Natural killer cell treated with Interleukin-12 subunit alpha and Interleukin-12 subunit beta and Interleukin-15 and Interleukin-18, amount 100 ng/mL, for 72 hours (primary cell): ENCODE measurements around the gene TYRP1. TPM values are rescaled to one million over a fixed set of nuclear protein-coding genes. Genes with fewer than 3 reads are reported as not detected.
"Not testable (repeated sequence)": the region's sequence is repeated elsewhere in the genome, so short reads cannot be mapped to it uniquely, and the experiment has no call there.

Experiments
- ATAC-seq, 2 donors: fragments of 150-1000 bp; cut with Tn5 transposase in 1 of 2; sonication (Bioruptor Pico), chemical (Tn5 transposase) in 1 of 2; 2 replicates each; pipeline ENCODE4 v1.10.0; 2021
- DNase-seq: peaks from one replicate; pipeline ENCODE4 v3.0.0; 2022; ENCODE audit warnings: low spot score
- H3K27ac Mint-ChIP-seq, 2 donors: 1 replicate in 1 of 2; 2 replicates in 1 of 2; pipeline ENCODE4 v1.8.0; 2022; ENCODE audit warnings: mixed read lengths in 2 of 2, mild to moderate bottlenecking in 1 of 2, moderate library complexity in 1 of 2
- H3K27me3 Mint-ChIP-seq, 2 donors: 1 replicate in 1 of 2; 2 replicates in 1 of 2; pipeline ENCODE4 v1.8.0; 2022; ENCODE audit warnings: mixed read lengths in 2 of 2
- H3K36me3 Mint-ChIP-seq: one replicate; pipeline ENCODE4 v1.8.0; 2022; ENCODE audit warnings: mixed read lengths
- H3K4me1 Mint-ChIP-seq, 2 donors: 1 replicate in 1 of 2; 2 replicates in 1 of 2; pipeline ENCODE4 v1.8.0; 2022; ENCODE audit warnings: low read depth in 2 of 2, mixed read lengths in 2 of 2, mild to moderate bottlenecking in 1 of 2
- H3K4me3 Mint-ChIP-seq: one replicate; pipeline ENCODE4 v1.8.0; 2022; ENCODE audit warnings: mixed read lengths
- H3K9me3 Mint-ChIP-seq: 2 replicates; pipeline ENCODE4 v1.8.0; 2022; ENCODE audit warnings: mixed read lengths
- total RNA-seq, 2 donors: library from RNA; stranded (reverse); gene quantifications; one replicate each; pipeline ENCODE4 v1.2.3, GENCODE V29; 2022

The TYRP1 gene
- total RNA-seq, 2 donors from 2014 or later: not detected

DNA sequence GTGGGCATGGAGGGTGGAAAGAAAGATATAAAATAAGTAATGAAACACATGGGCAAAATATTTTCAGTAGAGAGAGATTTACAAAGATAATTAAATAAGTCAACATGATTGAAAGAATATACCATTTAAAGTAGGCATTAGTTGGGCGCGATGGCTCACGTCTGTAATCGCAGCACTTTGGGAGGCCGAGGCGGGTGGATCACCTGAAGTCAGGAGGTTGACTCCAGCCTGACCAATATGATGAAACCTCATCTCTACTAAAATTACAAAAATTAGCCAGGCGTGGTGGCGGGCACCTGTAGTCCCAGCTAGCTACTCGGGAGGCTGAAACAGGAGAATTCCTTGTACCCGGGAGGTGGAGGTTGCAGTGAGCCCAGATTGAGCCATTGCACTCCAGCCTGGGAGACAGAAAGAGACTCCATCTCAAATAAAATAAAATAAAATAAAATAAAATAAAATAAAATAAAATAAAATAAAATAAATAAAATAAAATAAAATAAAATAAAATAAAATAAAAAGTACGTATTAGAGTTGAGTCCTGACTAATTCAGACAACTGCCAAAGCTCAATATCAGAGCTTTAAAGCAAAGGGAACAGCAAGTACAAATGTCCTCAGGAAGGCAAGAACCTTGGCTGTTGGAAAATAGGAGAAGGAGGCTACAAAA, 15.6 kb upstream of the TYRP1 start:
- ATAC-seq, H3K4me1 Mint-ChIP-seq, DNase-seq, H3K4me3 Mint-ChIP-seq, H3K27ac Mint-ChIP-seq, H3K9me3 Mint-ChIP-seq, H3K27me3 Mint-ChIP-seq, H3K36me3 Mint-ChIP-seq: not testable (repeated sequence)

DNA sequence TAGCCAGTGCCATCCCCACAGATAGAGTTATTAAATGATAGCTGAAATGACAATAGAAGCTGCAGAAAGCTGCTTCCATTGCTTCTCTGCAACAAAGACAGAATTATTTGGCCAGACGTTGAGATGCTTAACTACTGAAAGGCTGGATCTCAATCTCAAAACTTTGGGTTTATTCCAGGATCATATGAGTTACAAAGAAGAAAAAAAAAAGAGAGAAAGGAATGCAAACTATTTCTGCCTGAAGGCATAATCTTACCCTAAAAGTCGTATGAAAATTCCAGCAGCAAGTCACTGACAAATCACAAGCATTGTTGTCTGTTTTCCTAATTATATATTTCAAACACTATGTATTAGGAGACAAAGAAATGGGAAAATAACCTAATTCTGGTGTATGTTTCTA, 12.8 kb upstream of the TYRP1 start:
- Mint-ChIP-seq H3K27ac (no peak overlapping the region), H3K4me1 (no peaks in the 10 kb centered on the region), H3K27me3 (no peaks in the 10 kb centered on the region), H3K36me3 (no peaks in the 10 kb centered on the region), H3K9me3 (peaks cover 10% of the 10 kb centered on the region), H3K4me3 (no peak overlapping the region)
- no peak for DNase-seq
- no peak for ATAC-seq

- Mint-ChIP-seq H3K27me3 (no peaks in the 10 kb centered on the region), H3K27ac (no peak overlapping the region), H3K9me3 (peaks cover 10% of the 10 kb centered on the region), H3K36me3 (no peaks in the 10 kb centered on the region), H3K4me3 (no peak overlapping the region), H3K4me1 (no peaks in the 10 kb centered on the region)
- no peak for DNase-seq
- ATAC-seq: no peak
Observed at GRCh38 chr9:12680757-12681156, 12.4 kb upstream of the TYRP1 start.

DNA sequence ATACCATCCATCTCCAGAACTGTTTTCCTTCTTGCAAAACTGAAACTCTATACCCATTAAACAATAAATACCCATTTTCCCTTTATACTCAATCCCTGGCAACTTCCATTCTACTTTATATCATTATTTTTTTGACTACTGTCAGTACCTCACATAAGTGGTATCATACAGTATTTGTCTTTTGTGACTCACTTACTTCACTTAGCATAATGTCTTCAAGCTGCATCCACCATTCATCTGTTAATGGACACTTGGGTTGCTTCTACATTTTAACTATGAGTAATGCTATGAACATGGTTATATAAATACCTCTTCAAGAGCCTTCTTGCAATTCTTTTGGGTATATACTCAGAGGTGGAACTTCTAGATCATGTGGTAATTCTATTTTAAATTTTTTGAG, 11.6 kb upstream of the TYRP1 start:
- H3K4me1 Mint-ChIP-seq: no peaks in the 10 kb centered on the region
- ATAC-seq (no peak), DNase-seq (no peak)
- H3K9me3 Mint-ChIP-seq: peaks cover 10% of the 10 kb centered on the region
- no peak overlapping the region for H3K27ac Mint-ChIP-seq
- H3K36me3 Mint-ChIP-seq: no peaks in the 10 kb centered on the region
- H3K4me3 Mint-ChIP-seq: no peak overlapping the region
- no peaks in the 10 kb centered on the region for H3K27me3 Mint-ChIP-seq

- Mint-ChIP-seq H3K4me1 (no peaks in the 10 kb centered on the region), H3K27ac (no peak overlapping the region), H3K4me3 (no peak overlapping the region), H3K9me3 (peaks cover 13% of the 10 kb centered on the region), H3K27me3 (no peaks in the 10 kb centered on the region), H3K36me3 (no peaks in the 10 kb centered on the region)
- DNase-seq (no peak), ATAC-seq (no peak)
Observed at GRCh38 chr9:12684974-12685373, 8.2 kb upstream of the TYRP1 start.

GRCh38 chr9:12689233-12689632, 4.0 kb upstream of the TYRP1 start:
- H3K27me3 Mint-ChIP-seq: no peaks in the 10 kb centered on the region
- no peak for ATAC-seq

GRCh38 chr9:12694013-12694412, 828 bp downstream of the TYRP1 start:
- DNase-seq (no peak), ATAC-seq (no peak)
- H3K27ac Mint-ChIP-seq: no peak overlapping the region
- H3K27me3 Mint-ChIP-seq: no peaks in the 10 kb centered on the region
- H3K4me1 Mint-ChIP-seq: no peaks in the 10 kb centered on the region
- H3K4me3 Mint-ChIP-seq: no peak overlapping the region
- no peaks in the 10 kb centered on the region for H3K36me3 Mint-ChIP-seq
- H3K9me3 Mint-ChIP-seq: peaks cover 3% of the 10 kb centered on the region

More at GRCh38 chr9:12689233-12689632, 4.0 kb upstream of the TYRP1 start:
- peaks cover 9% of the 10 kb centered on the region for H3K9me3 Mint-ChIP-seq
- H3K4me3 Mint-ChIP-seq: no peak overlapping the region
- no peaks in the 10 kb centered on the region for H3K4me1 Mint-ChIP-seq
- no peaks in the 10 kb centered on the region for H3K36me3 Mint-ChIP-seq
- no peak for DNase-seq
- no peak overlapping the region for H3K27ac Mint-ChIP-seq

GRCh38 chr9:12695474-12695873, 2.3 kb downstream of the TYRP1 start:
- Mint-ChIP-seq H3K27ac (no peak overlapping the region), H3K27me3 (no peaks in the 10 kb centered on the region), H3K4me1 (no peaks in the 10 kb centered on the region), H3K36me3 (no peaks in the 10 kb centered on the region), H3K9me3 (peaks cover 6% of the 10 kb centered on the region), H3K4me3 (no peak overlapping the region)
- ATAC-seq (no peak), DNase-seq (no peak)

DNA sequence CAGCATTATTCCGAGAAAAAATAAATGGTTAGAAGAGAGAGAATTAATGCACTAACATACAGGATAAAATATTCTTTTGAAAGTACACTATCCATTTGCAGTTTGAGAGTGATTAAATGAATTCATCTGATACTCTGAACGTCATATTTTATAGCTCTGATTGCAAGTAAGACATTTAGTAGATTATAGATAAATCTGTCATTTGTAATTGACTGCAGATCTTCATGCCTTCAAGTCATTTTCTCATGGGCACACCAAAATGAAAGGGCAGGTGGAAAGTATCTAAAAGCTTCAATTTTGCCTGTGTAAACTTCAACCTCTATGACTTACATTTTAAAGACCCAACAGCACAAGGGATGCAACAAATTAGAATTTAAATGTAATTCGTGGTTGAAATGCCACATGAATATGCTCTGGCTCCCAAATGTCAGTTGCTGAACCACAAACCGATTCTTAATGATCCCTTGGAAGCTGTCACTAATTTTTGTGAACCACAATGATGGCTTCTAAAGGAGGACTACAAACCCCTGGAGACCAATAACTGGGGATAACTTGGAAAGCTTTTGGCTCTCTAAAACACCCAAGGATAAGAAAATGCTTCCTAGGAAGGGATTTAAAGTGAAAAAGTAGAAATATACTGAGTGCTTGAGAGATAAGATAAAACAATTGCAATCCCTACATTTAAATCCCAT, 3.9 kb downstream of the TYRP1 start:
- H3K4me1 Mint-ChIP-seq: no peaks in the 10 kb centered on the region
- H3K9me3 Mint-ChIP-seq: peaks cover 6% of the 10 kb centered on the region
- DNase-seq (no peak), ATAC-seq (no peak)
- H3K27me3 Mint-ChIP-seq: no peaks in the 10 kb centered on the region
- peaks cover 6% of the 10 kb centered on the region for H3K36me3 Mint-ChIP-seq
- no peak overlapping the region for H3K27ac Mint-ChIP-seq
- H3K4me3 Mint-ChIP-seq: no peak overlapping the region

DNA sequence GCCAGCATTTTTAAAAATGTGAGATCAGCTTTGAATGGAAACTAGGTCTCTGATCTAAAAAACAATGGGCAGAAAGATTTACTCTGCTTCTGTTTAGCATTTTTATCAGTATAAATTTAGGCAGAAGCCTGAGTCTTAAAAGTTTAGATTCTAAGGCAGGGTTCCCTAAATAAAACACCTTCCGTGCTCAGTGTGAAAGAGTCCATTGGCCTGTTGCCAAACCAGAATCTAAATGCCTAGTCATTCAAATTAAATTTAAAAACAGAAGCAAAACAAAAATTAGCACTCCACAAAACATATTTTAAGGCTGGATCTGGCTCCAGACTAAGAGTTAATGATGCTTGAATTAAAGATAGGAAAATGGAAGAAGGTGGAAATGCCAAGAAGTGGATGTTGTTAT, 4.5 kb downstream of the TYRP1 start:
- Mint-ChIP-seq H3K27me3 (no peaks in the 10 kb centered on the region), H3K4me3 (no peak overlapping the region), H3K27ac (no peak overlapping the region), H3K9me3 (peaks cover 6% of the 10 kb centered on the region), H3K4me1 (no peaks in the 10 kb centered on the region), H3K36me3 (peaks cover 6% of the 10 kb centered on the region)
- ATAC-seq: no peak
- no peak for DNase-seq

DNA sequence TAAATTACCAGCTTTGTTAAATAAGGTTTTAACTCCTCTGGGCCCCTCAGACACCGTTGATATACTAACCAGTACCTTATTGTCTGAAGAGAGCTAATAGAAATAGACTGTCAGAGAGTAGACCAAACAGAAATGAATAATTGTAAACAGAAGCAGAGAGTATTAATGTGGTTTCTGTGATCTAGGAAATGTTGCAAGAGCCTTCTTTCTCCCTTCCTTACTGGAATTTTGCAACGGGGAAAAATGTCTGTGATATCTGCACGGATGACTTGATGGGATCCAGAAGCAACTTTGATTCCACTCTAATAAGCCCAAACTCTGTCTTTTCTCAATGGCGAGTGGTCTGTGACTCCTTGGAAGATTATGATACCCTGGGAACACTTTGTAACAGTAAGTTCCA, 5.1 kb downstream of the TYRP1 start:
- H3K36me3 Mint-ChIP-seq: peaks cover 6% of the 10 kb centered on the region
- peaks cover 6% of the 10 kb centered on the region for H3K9me3 Mint-ChIP-seq
- no peak for DNase-seq
- H3K4me3 Mint-ChIP-seq: no peak overlapping the region
- no peaks in the 10 kb centered on the region for H3K4me1 Mint-ChIP-seq
- H3K27ac Mint-ChIP-seq: no peak overlapping the region
- ATAC-seq: no peak
- no peaks in the 10 kb centered on the region for H3K27me3 Mint-ChIP-seq

GRCh38 chr9:12698986-12699385, 5.8 kb downstream of the TYRP1 start:
- no peak for ATAC-seq
- Mint-ChIP-seq H3K4me3 (no peak overlapping the region), H3K4me1 (no peaks in the 10 kb centered on the region), H3K27me3 (no peaks in the 10 kb centered on the region), H3K9me3 (peaks cover 6% of the 10 kb centered on the region), H3K36me3 (peaks cover 6% of the 10 kb centered on the region), H3K27ac (no peak overlapping the region)
- DNase-seq: no peak

DNA sequence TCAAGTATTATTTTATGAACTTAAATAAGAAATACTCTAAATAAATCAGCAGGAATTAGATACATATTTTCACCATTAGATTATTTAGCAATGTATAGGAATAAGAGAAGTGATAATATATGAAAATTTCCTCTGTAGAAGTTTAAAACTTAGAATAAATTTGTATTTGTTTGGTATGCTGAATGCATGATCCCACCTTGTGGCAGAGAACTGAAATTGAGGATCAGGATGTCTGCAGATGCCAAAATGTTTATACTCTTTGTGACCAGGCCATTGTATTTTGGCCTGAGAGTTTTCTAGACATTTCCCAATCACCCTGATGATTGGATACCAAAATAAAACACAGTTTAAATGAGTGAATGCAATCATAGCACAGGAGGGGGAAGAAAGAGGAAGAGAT, 6.3 kb downstream of the TYRP1 start:
- Mint-ChIP-seq H3K4me1 (no peaks in the 10 kb centered on the region), H3K36me3 (peaks cover 6% of the 10 kb centered on the region), H3K27ac (no peak overlapping the region), H3K27me3 (no peaks in the 10 kb centered on the region), H3K4me3 (no peak overlapping the region), H3K9me3 (peaks cover 6% of the 10 kb centered on the region)
- ATAC-seq (no peak), DNase-seq (no peak)

- H3K27ac Mint-ChIP-seq: no peak overlapping the region
- H3K27me3 Mint-ChIP-seq: no peaks in the 10 kb centered on the region
- H3K4me1 Mint-ChIP-seq: no peaks in the 10 kb centered on the region
- H3K4me3 Mint-ChIP-seq: no peak overlapping the region
- H3K9me3 Mint-ChIP-seq: peaks cover 6% of the 10 kb centered on the region
- ATAC-seq: no peak
- H3K36me3 Mint-ChIP-seq: peaks cover 6% of the 10 kb centered on the region
- no peak for DNase-seq
Observed at GRCh38 chr9:12701126-12701525, 7.9 kb downstream of the TYRP1 start.
